H1 (cell line): ENCODE results near the gene RAP1A.

Experiments
- ASH2L ChIP-seq: fragments of 200-600, 300-600 bp; sonication (generic); IDR thresholded peaks from one replicate; pipeline ENCODE4 v1.7.1; 2017; ENCODE audit warnings: low read length
- CBX5 ChIP-seq: fragments of 300-800, 300-1000 bp; sonication (generic); IDR thresholded peaks from 2 replicates; pipeline ENCODE4 v1.7.1; 2016; ENCODE audit warnings: antibody characterized with exemption, low read length, low read depth
- CTCF ChIP-seq, 3 experiments: IDR thresholded peaks; 1 replicate in 2 of 3; 2 replicates in 1 of 3; pipeline versions ENCODE4 v1.5.1 to v1.6.1; 2011; ENCODE audit warnings: low read length in 3 of 3, mild to moderate bottlenecking in 3 of 3, inconsistent platforms in 2 of 3, low read depth in 1 of 3, moderate library complexity in 1 of 3; ENCODE audit not compliant: insufficient read depth in 1 of 3; ENCODE audit errors: control extremely low read depth in 1 of 3
- EP300 ChIP-seq, 2 experiments: IDR thresholded peaks; 1 replicate in 1 of 2; 2 replicates in 1 of 2; pipeline ENCODE4 v1.6.1; 2011 to 2012; ENCODE audit warnings: low read depth in 2 of 2, low read length in 2 of 2, mild to moderate bottlenecking in 2 of 2, borderline replicate concordance in 1 of 2, inconsistent platforms in 1 of 2, moderate library complexity in 1 of 2
- POLR2A ChIP-seq, 2 experiments: IDR thresholded peaks; 1 replicate in 1 of 2; 2 replicates in 1 of 2; pipeline ENCODE4 v1.6.1; 2011; ENCODE audit warnings: low read depth in 2 of 2, low read length in 2 of 2, mild to moderate bottlenecking in 2 of 2; ENCODE audit errors: control extremely low read depth in 1 of 2
- POLR2AphosphoS5 ChIP-seq: IDR thresholded peaks from 2 replicates; pipeline ENCODE4 v1.6.1; 2011; ENCODE audit warnings: low read depth, low read length
- POU5F1 ChIP-seq: IDR thresholded peaks from 2 replicates; pipeline ENCODE4 v1.6.1; 2011; ENCODE audit warnings: low read depth, mild to moderate bottlenecking, low read length, moderate library complexity

GRCh38 chr1:111643696-111644095 lies 24.1 kb downstream of the RAP1A start:
- no peak for TF ChIP-seq CTCF (IDR thresholded peaks at IDR 0.05; ENCODE audit: control extremely low read depth in 1 of 3, insufficient read depth in 1 of 3, low read depth in 1 of 3, low read length in 3 of 3)
- TF ChIP-seq POLR2AphosphoS5 = no peak
- TF ChIP-seq CBX5 = no peak
- TF ChIP-seq ASH2L = no peak
- no peak for TF ChIP-seq POU5F1
- no peak for TF ChIP-seq EP300 (IDR thresholded peaks at IDR 0.05; ENCODE audit: borderline replicate concordance in 1 of 2, low read depth in 2 of 2, low read length in 2 of 2)
- no peak for TF ChIP-seq POLR2A (IDR thresholded peaks at IDR 0.05; ENCODE audit: control extremely low read depth in 1 of 2, low read depth in 2 of 2, low read length in 2 of 2)
